Testis (tissue), 3 donors: ENCODE results near the gene TXNRD2. TPM values are rescaled to one million over a fixed set of nuclear protein-coding genes. Genes with fewer than 3 reads are reported as not detected.
"Not testable (repeated sequence)": the region's sequence is repeated elsewhere in the genome, so short reads cannot be mapped to it uniquely, and the experiment has no call there.

Source experiments
- DNase-seq: peaks from one replicate; pipeline ENCODE4 v3.0.0-alpha.2; 2019
- H3K27ac ChIP-seq, 2 donors: fragments of 200-600 bp; sonication (generic); one replicate each; pipeline ENCODE4 v1.5.1; 2019
- H3K27me3 ChIP-seq: fragments of 200-600 bp; sonication (generic); one replicate; pipeline ENCODE4 v1.5.1; 2019
- H3K36me3 ChIP-seq: fragments of 200-600 bp; sonication (generic); one replicate; pipeline ENCODE4 v1.5.1; 2017; ENCODE audit warnings: low read depth; ENCODE audit errors: missing control alignments
- H3K4me1 ChIP-seq: fragments of 200-600 bp; sonication (generic); one replicate; pipeline ENCODE4 v1.5.1; 2019
- H3K4me3 ChIP-seq, 2 donors: fragments of 200-600 bp; sonication (generic); one replicate each; pipeline ENCODE4 v1.5.1; 2017 to 2019
- H3K9me3 ChIP-seq: fragments of 200-600 bp; sonication (generic); one replicate; pipeline ENCODE4 v1.5.1; 2017
- CTCF ChIP-seq, 3 experiments: fragments of 450-650 bp in 2 of 3; fragments of 200-600 bp in 1 of 3; sonication (generic) in 1 of 3; IDR thresholded peaks; one replicate each; pipeline ENCODE4 v1.5.1; 2016 to 2019; ENCODE audit warnings: antibody characterized with exemption in 3 of 3, mild to moderate bottlenecking in 2 of 3, moderate library complexity in 1 of 3
- POLR2A ChIP-seq: fragments of 450-650 bp; IDR thresholded peaks from one replicate; pipeline ENCODE4 v1.6.1; 2017; ENCODE audit warnings: antibody characterized with exemption, mild to moderate bottlenecking, moderate library complexity
- WGBS, 2 donors: methylation state at CpG; one replicate each; pipeline ENCODE4 v1.1.5; 2018; 5-methylcytosine and 5-hydroxymethylcytosine counted together
- intact Hi-C: fragments of 100-400 bp; cut with DNase I; formaldehyde crosslinking; loops from one replicate; pipeline ENCODE4 v1.15.1; 2023; ENCODE audit warnings: low total_unique reads
- polyA plus RNA-seq: library from polyadenylated mRNA; stranded (reverse); fragments of 350-450 nt; fragmentation: Illumina TruSeq; extraction: RNeasy Lipid Tissue Mini Kit (QIAGEN cat#74804); gene quantifications from one replicate; pipeline ENCODE4 v1.2.3, GENCODE V29; 2014; ENCODE audit warnings: low read depth, low replicate concordance; ENCODE audit not compliant: insufficient read depth
- total RNA-seq, 2 donors: library from RNA; depleted of rRNA; stranded (reverse); fragments of >200 nt; gene quantifications; one replicate each; pipeline ENCODE4 v1.2.3, GENCODE V29; 2016

Gene TXNRD2
- total and polyA plus RNA-seq, 3 donors from 2014 or later = 28.7 to 49.9 (median 36.6) TPM

- H3K4me1 ChIP-seq = no peaks in the 10 kb centered on the region
- no peaks in the 10 kb centered on the region for H3K36me3 ChIP-seq
- TF ChIP-seq CTCF (IDR thresholded peaks at IDR 0.05) (no peak), POLR2A (no peak)
- no peaks in the 10 kb centered on the region for H3K27me3 ChIP-seq
- H3K9me3 ChIP-seq = no peaks in the 10 kb centered on the region
- intact Hi-C loops = no loop called here
- no peak for DNase-seq
- no peak overlapping the region for H3K27ac ChIP-seq
- no peak overlapping the region for H3K4me3 ChIP-seq
- 84 to 90% methylated on average over 11 of the region's 11 CpGs for WGBS, 2 donors
Measured at GRCh38 chr22:19928207-19928606, 13.4 kb downstream of the TXNRD2 start.

- TF ChIP-seq CTCF (IDR thresholded peaks at IDR 0.05) (no peak), POLR2A (no peak)
- 90 to 91% methylated on average over 7 of the region's 7 CpGs for WGBS, 2 donors
- H3K9me3 ChIP-seq = no peaks in the 10 kb centered on the region
- H3K27me3 ChIP-seq = no peaks in the 10 kb centered on the region
- intact Hi-C loops = no loop called here
- no peaks in the 10 kb centered on the region for H3K4me1 ChIP-seq
- H3K36me3 ChIP-seq = no peaks in the 10 kb centered on the region
- DNase-seq = no peak
- H3K4me3 ChIP-seq = no peak overlapping the region
- no peak overlapping the region for H3K27ac ChIP-seq
Measured at GRCh38 chr22:19927696-19928095, 13.9 kb downstream of the TXNRD2 start.

GRCh38 chr22:19926028-19926427 lies 15.6 kb downstream of the TXNRD2 start:
- H3K4me1 ChIP-seq, H3K4me3 ChIP-seq, DNase-seq, H3K27me3 ChIP-seq, H3K27ac ChIP-seq, H3K9me3 ChIP-seq, intact Hi-C loops, H3K36me3 ChIP-seq: not testable (repeated sequence)
- 81 to 92% methylated on average over 11 of the region's 11 CpGs for WGBS, 2 donors

GRCh38 chr22:19923914-19924513 lies 17.6 kb downstream of the TXNRD2 start:
- Histone ChIP-seq H3K9me3 (no peaks in the 10 kb centered on the region), H3K4me3 (no peak overlapping the region), H3K4me1 (no peaks in the 10 kb centered on the region), H3K27ac (no peak overlapping the region), H3K36me3 (no peaks in the 10 kb centered on the region), H3K27me3 (no peaks in the 10 kb centered on the region)
- intact Hi-C loops = no loop called here
- DNase-seq = no peak
- TF ChIP-seq CTCF (IDR thresholded peaks at IDR 0.05) (no peak), POLR2A (no peak)
- WGBS, 2 donors = 79 to 82% methylated on average over 12 of the region's 12 CpGs

- H3K4me3 ChIP-seq = no peak overlapping the region
Measured at GRCh38 chr22:19921544-19922081, 20.0 kb downstream of the TXNRD2 start.

More at GRCh38 chr22:19921544-19922081, 20.0 kb downstream of the TXNRD2 start:
- H3K27ac ChIP-seq = no peak overlapping the region
- H3K9me3 ChIP-seq = no peaks in the 10 kb centered on the region
- H3K4me1 ChIP-seq = peaks cover 3% of the 10 kb centered on the region
- 62 to 80% methylated on average over 3 of the region's 3 CpGs for WGBS, 2 donors
- TF ChIP-seq CTCF (IDR thresholded peaks at IDR 0.05) (no peak), POLR2A (no peak)
- intact Hi-C loops = no loop called here
- H3K36me3 ChIP-seq = no peaks in the 10 kb centered on the region
- H3K27me3 ChIP-seq = no peaks in the 10 kb centered on the region
- no peak for DNase-seq
